Neural progenitor cell (in vitro differentiated cells): ENCODE results near the gene FAM89B.

Source experiments
- CTCF ChIP-seq: fragments of 200-600 bp; sonication (generic); IDR thresholded peaks from 2 replicates; pipeline ENCODE4 v1.5.1; 2017; ENCODE audit warnings: antibody characterized with exemption, mild to moderate bottlenecking
- EZH2 ChIP-seq: fragments of 200-600 bp; sonication (generic); IDR thresholded peaks from 2 replicates; pipeline ENCODE4 v1.6.1; 2017; ENCODE audit warnings: antibody characterized with exemption, mild to moderate bottlenecking, moderate library complexity
- EZH2phosphoT487 ChIP-seq: fragments of 200-600 bp; sonication (generic); IDR thresholded peaks from 2 replicates; pipeline ENCODE4 v1.6.1; 2017; ENCODE audit warnings: antibody characterized with exemption

GRCh38 chr11:65589444-65590239 is 17.3 kb downstream of the FAM89B start:
- TF ChIP-seq CTCF = no peak
- TF ChIP-seq EZH2phosphoT487 = no peak
- TF ChIP-seq EZH2 = no peak
